Measurements from ENCODE around the gene SLC35A5.

The SLC35A5 gene

DNA sequence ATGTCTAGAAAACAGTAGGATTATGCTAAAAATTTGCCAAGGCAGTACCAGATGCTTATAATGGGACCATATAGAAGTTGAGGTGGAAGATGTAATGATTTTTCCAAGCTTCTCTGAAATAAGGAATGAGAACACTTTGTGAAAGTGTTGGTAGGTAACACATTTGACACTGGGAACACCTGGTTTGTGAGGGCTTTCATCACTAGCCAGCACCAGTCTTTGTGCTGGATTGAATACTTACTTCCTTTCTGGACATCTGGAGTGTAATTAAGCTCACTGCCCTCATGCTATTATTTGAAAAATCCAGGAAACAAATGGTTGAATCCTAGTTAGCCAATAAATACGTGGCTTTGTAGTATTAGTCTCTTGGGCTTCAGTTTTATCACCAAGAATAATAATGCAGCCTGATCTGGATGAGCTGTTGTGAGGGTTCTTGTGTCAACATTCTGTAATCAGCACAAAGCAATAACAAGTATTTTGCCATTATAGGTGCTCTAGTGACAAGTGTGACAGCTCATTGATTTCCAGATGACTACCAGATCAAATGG lies 66.1 kb downstream of the SLC35A5 start:
- peak; percentile 87 for DNase-seq

GRCh38 chr3:112629425-112629824 lies 67.6 kb downstream of the SLC35A5 start:
- peak; percentile 87 for DNase-seq

DNA sequence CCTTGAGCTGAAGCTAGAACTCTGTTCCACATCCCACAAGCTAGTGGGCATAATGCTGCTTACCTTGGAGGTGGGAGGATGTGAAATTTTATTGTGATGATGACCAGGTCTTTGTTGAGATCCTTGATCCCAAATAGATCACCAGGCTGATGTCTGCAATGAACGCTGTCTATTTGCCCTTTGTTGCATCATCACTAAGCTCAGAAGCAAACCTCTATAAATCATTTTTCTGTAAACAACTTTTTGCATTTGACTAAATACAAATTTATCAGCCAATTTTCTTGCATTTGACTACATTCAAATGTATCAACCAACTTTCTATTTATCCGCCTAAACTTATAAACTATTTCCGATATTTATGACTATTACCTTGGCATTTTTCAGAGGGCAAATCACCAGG lies 69.4 kb downstream of the SLC35A5 start:
- DNase-seq = no peak

GRCh38 chr3:112632596-112632995 lies 70.8 kb downstream of the SLC35A5 start:
- DNase-seq = no peak

GRCh38 chr3:112633191-112633590 lies 71.3 kb downstream of the SLC35A5 start:
- DNase-seq = no peak

DNA sequence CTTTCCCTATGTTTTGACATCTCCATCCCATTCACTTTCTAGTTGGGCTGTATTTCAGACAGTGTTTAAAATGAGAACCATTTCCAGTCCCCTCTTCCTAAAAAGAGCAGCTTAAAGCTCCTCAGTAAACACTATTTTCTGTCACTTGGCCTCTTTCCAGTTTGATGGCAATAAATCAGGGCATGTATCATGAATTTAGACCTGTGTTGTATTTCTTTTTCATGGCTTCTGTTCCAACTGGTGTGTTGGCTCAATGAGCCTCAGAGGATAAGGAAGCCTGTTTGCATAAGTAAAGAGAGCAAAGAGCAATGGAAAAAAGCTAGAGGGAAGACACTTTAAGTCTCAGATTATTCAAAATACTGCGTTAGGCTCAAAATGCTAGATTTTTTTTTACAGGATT lies 71.9 kb downstream of the SLC35A5 start:
- DNase-seq = no peak

GRCh38 chr3:112634786-112635541 lies 73.1 kb downstream of the SLC35A5 start:
- no peak for DNase-seq

All from DMS53 (cell line).